Activated CD4-positive, alpha-beta T cell treated with anti-CD3 and anti-CD28 coated beads, Interleukin-2, amount 10 ng/mL, durations not matched to agents 24 days and 14 days (primary cell): ENCODE measurements around the gene IL32. TPM values are rescaled to one million over a fixed set of nuclear protein-coding genes. Genes with fewer than 3 reads are reported as not detected.

Experiments used
- total RNA-seq: library from RNA; stranded (reverse); gene quantifications from 2 replicates; pipeline ENCODE4 v1.2.3, GENCODE V29; 2022

The IL32 gene
- total RNA-seq, 1 donor from 2014 or later, result 918 TPM

Other genes starting within 250 kb of the IL32 start
- gene PRSS21, start 248.4 kb upstream of the IL32 start, total RNA-seq, result 10.2 and 11.8 TPM in 2 replicates
- 9.3 and 11.0 TPM in 2 replicates for gene ZG16B, start 235.3 kb upstream of the IL32 start, total RNA-seq
- gene PRSS22, start 207.5 kb upstream of the IL32 start, total RNA-seq, result not detected in 2 replicates
- 21.2 and 22.2 TPM in 2 replicates for gene FLYWCH2, start 182.4 kb upstream of the IL32 start, total RNA-seq
- 63.9 and 64.5 TPM in 2 replicates for gene FLYWCH1, start 153.7 kb upstream of the IL32 start, total RNA-seq
- gene KREMEN2, start 101.4 kb upstream of the IL32 start, total RNA-seq, result 0.17 and 0.28 TPM in 2 replicates
- gene PAQR4, start 96.3 kb upstream of the IL32 start, total RNA-seq, result 41.0 and 43.3 TPM in 2 replicates
- 152 TPM in 2 replicates for gene PKMYT1, start 85.2 kb upstream of the IL32 start, total RNA-seq
- gene CLDN9, start 52.7 kb upstream of the IL32 start, total RNA-seq, result not detected in 2 replicates
- gene CLDN6, start 47.5 kb upstream of the IL32 start, total RNA-seq, result not detected in 2 replicates
- gene TNFRSF12A, start 45.3 kb upstream of the IL32 start, total RNA-seq, result 7.3 TPM in 2 replicates
- 29.4 TPM in 2 replicates for gene HCFC1R1, start 41.7 kb upstream of the IL32 start, total RNA-seq
- 55.3 and 57.0 TPM in 2 replicates for gene THOC6, start 41.6 kb upstream of the IL32 start, total RNA-seq
- 0.43 and 0.63 TPM in 2 replicates for gene BICDL2, start 28.7 kb upstream of the IL32 start, total RNA-seq
- 8.1 and 10.2 TPM in 2 replicates for gene MMP25, start 19.1 kb upstream of the IL32 start, total RNA-seq
- not detected in 2 replicates for gene ZSCAN10, start 33.7 kb downstream of the IL32 start, total RNA-seq
- 0.21 and 0.47 TPM in 2 replicates for gene ZNF205, start 46.9 kb downstream of the IL32 start, total RNA-seq
- 9.5 and 10.6 TPM in 2 replicates for gene ZNF213, start 69.4 kb downstream of the IL32 start, total RNA-seq
- not detected in 2 replicates for gene OR1F1, start 122.6 kb downstream of the IL32 start, total RNA-seq
- gene ZNF200, start 169.5 kb downstream of the IL32 start, total RNA-seq, result 13.1 and 13.4 TPM in 2 replicates
- gene MEFV, start 191.0 kb downstream of the IL32 start, total RNA-seq, result not detected in 2 replicates
- 27.0 and 31.3 TPM in 2 replicates for gene ZNF263, start 217.9 kb downstream of the IL32 start, total RNA-seq
- gene TIGD7, start 239.8 kb downstream of the IL32 start, total RNA-seq, result 2.3 and 3.2 TPM in 2 replicates
- 26.5 and 33.5 TPM in 2 replicates for gene ZNF75A, start 239.9 kb downstream of the IL32 start, total RNA-seq